HG02623 (cell line): ENCODE results near the gene MEX3B.
"Not testable (repeated sequence)": the region's sequence is repeated elsewhere in the genome, so short reads cannot be mapped to it uniquely, and the experiment has no call there.

ENCODE experiments used
- ATAC-seq: cut with Tn5 transposase; IDR thresholded peaks from one replicate; pipeline ENCODE4 v1.9.1; 2021; ENCODE audit warnings: moderate library complexity; ENCODE audit not compliant: unreplicated experiment

MEX3B gene

GRCh38 chr15:82014989-82015388, 30.8 kb downstream of the MEX3B start:
- no peak for ATAC-seq

- no peak for ATAC-seq
These were observed 32.9 kb downstream of the MEX3B start for GRCh38 chr15:82012908-82013307.

GRCh38 chr15:82005239-82005638, 40.6 kb downstream of the MEX3B start:
- no peak for ATAC-seq

DNA sequence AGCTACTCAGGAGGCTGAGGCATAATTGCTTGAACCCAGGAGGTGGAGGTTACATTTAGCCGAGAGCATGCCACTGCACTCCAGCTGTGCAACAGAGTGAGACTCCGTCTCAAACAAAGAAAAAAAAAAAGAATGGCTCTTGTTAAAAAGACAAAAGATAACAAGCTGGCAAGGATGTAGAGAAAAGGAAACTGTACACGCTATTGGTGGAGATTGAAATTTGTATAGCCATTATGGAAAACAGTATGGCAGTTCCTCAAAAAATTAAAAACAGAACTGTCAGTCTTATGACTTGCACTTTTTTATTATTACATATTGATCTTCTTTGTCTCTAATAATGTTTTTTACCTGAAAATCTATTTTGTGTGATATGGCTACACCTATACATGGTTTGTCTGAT, 41.9 kb downstream of the MEX3B start:
- ATAC-seq = no peak

GRCh38 chr15:81995081-81995480, 50.7 kb downstream of the MEX3B start:
- ATAC-seq = not testable (repeated sequence)

- ATAC-seq = no peak
These were observed 53.3 kb downstream of the MEX3B start for GRCh38 chr15:81992523-81992922.
